ENCODE data around the gene PSMB5.

PSMB5 gene

DNA sequence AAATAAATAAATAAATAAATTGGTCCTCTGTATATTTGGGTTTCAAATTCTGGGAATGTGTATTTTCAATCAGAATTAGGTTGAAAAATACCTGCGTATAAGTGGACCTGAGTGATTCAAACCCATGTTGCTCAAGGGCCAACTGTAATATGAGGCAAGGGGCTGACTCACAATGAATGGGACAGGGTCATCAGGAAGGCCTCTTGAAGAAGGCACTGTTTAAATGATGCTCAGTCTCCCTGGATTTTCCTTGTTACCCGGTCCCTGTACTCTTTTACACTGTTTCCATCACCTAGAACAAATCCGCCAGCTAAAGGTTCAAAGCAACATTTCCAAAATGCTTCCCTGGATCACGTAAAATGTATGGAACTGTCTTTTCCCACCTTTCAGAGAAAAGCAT lies 3.8 kb downstream of the PSMB5 start:
- peaks cover 38 to 68% (median 46%) of the 10 kb centered on the region in 3 donors for H3K36me3 ChIP-seq
- no peaks in the 10 kb centered on the region for H3K9me3 ChIP-seq
- TF ChIP-seq, protein P1, sequence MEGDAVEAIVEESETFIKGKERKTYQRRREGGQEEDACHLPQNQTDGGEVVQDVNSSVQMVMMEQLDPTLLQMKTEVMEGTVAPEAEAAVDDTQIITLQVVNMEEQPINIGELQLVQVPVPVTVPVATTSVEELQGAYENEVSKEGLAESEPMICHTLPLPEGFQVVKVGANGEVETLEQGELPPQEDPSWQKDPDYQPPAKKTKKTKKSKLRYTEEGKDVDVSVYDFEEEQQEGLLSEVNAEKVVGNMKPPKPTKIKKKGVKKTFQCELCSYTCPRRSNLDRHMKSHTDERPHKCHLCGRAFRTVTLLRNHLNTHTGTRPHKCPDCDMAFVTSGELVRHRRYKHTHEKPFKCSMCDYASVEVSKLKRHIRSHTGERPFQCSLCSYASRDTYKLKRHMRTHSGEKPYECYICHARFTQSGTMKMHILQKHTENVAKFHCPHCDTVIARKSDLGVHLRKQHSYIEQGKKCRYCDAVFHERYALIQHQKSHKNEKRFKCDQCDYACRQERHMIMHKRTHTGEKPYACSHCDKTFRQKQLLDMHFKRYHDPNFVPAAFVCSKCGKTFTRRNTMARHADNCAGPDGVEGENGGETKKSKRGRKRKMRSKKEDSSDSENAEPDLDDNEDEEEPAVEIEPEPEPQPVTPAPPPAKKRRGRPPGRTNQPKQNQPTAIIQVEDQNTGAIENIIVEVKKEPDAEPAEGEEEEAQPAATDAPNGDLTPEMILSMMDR (IDR thresholded peaks at IDR 0.05) = no peak
- peaks cover 0 to 22% (median 13%) of the 10 kb centered on the region in 4 donors for H3K4me1 ChIP-seq
- H3K4me3 ChIP-seq = no peak overlapping the region
- intact Hi-C loops (cut with DNase I; ENCODE audit: low total_unique reads) = no loop called here
- no peak for DNase-seq
- H3K27ac ChIP-seq = no peak overlapping the region
- H3K27me3 ChIP-seq = no peaks in the 10 kb centered on the region

DNA sequence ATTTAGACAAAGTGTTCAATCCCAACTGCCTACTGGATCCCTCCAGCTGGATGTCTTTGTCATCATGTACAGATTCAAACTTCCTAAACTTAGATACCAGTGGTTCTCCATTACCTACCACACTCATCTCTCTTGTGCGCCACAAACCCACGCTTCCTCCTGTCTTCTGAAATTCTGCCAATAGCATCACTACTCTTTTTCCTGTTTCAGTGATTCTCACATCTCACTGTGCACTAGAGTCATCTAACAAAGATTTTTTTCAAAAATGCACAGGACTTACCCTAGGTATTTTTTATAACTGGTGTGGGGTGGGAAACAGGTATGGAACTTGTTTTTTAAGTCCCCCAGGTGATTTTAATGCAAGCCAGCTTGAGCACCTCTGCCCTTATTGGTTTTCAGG lies 5.9 kb downstream of the PSMB5 start:
- no peaks in the 10 kb centered on the region for H3K9me3 ChIP-seq
- no peak for DNase-seq
- no peak overlapping the region for H3K27ac ChIP-seq
- H3K27me3 ChIP-seq = no peaks in the 10 kb centered on the region
- H3K4me1 ChIP-seq = peaks cover 0 to 19% (median 11%) of the 10 kb centered on the region in 4 donors
- intact Hi-C loops (cut with DNase I; ENCODE audit: low total_unique reads) = no loop called here
- no peak overlapping the region for H3K4me3 ChIP-seq
- TF ChIP-seq, protein P1 (IDR thresholded peaks at IDR 0.05) = no peak
- peaks cover 44 to 88% (median 53%) of the 10 kb centered on the region in 3 donors for H3K36me3 ChIP-seq

DNA sequence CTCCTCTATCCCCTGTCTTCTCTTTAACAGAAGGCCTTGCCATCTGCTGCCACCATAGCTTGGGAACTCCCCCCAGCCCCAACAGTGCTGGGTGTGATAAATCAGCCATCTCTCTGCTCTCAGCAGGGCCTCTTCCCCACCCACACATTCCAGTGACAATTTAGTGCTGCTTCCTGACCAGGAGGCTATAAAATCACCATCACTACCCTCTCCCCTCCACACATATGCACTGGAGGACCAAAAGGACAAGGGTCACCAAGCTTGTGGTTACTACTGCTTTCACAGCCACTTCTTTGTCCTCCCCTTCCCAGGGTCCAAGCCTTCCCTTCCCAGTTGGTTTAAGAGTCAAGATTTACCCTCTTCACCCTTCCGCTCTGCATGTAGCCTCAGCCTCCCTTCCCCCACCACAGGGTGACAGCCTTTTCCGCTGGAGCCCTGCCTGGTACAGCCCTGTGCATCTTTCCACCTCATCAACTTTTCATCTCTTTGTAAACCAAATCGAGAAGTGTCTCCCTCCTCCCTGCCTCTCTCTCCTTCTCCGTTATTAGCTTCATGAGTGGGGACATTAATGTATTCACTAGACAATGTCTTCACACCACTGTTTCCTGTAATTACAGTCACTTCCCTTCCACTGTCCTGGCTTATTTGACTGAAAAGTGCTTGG lies 9.4 kb downstream of the PSMB5 start:
- intact Hi-C loops (cut with DNase I; ENCODE audit: low total_unique reads) = no loop called here
- peaks cover 13 to 56% (median 24%) of the 10 kb centered on the region in 3 donors for H3K36me3 ChIP-seq

DNA sequence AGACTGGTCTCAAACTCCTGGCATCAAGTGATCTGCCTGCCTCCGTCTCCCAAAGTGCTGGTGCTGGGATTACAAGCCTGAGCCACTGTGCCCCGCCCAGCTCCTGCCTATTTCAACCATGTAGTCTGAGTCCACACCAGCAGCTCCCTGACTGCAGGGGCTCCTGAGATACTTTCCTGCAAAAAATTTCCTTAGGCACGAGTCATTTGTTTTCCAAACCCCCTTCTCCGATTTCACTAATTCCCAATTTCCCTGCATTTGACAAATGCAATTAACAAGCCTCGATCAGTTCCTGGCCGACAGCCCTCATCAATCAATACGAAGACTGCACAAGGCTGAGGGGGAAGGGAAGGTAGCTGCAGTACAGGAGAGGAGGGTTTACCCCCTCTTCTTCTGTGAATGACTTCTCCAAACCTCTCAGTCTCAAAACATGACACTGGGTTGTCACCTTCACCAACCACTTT lies 10.1 kb downstream of the PSMB5 start:
- Histone ChIP-seq H3K27me3 (no peaks in the 10 kb centered on the region), H3K9me3 (no peaks in the 10 kb centered on the region), H3K36me3 (peaks cover 11 to 52% (median 24%) of the 10 kb centered on the region in 3 donors), H3K27ac (no peak overlapping the region), H3K4me3 (no peak overlapping the region), H3K4me1 (peaks cover 0 to 3% (median 0%) of the 10 kb centered on the region in 4 donors)
- intact Hi-C loops (cut with DNase I; ENCODE audit: low total_unique reads) = no loop called here
- no peak for DNase-seq
- TF ChIP-seq, protein P1 (IDR thresholded peaks at IDR 0.05) = no peak

More for the DNA sequence above, 9.4 kb downstream of the PSMB5 start:
- H3K27ac ChIP-seq = no peak overlapping the region
- H3K4me1 ChIP-seq = peaks cover 0 to 3% (median 0%) of the 10 kb centered on the region in 4 donors
- H3K27me3 ChIP-seq = no peaks in the 10 kb centered on the region
- no peak overlapping the region for H3K4me3 ChIP-seq
- DNase-seq = no peak
- TF ChIP-seq, protein P1 (IDR thresholded peaks at IDR 0.05) = no peak
- H3K9me3 ChIP-seq = no peaks in the 10 kb centered on the region

DNA sequence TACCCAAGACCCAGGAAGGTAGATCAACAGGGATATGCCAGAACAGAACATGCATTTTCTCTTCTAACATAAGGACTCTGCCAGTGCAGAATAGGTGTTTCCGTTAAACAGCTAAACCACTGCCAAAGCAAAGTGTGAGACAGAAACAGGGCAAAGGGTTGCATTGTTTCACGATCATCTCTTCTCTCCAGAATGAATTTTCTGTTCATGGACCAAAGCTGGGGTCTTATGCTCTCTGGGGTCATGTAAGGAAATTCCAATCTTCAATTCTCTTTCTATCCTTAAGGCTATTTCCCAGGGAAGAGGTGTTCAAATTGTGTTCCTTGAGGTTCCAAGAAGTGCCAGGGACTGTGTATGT lies 10.9 kb downstream of the PSMB5 start:
- Histone ChIP-seq H3K4me1 (no peaks in the 10 kb centered on the region), H3K36me3 (peaks cover 6 to 43% (median 18%) of the 10 kb centered on the region in 3 donors), H3K4me3 (no peak overlapping the region), H3K27me3 (no peaks in the 10 kb centered on the region), H3K9me3 (no peaks in the 10 kb centered on the region), H3K27ac (no peak overlapping the region)
- TF ChIP-seq, protein P1 (IDR thresholded peaks at IDR 0.05) = no peak
- no peak for DNase-seq
- intact Hi-C loops (cut with DNase I; ENCODE audit: low total_unique reads) = no loop called here
